Measurements from ENCODE around the gene IGHMBP2.

IGHMBP2 gene

DNA sequence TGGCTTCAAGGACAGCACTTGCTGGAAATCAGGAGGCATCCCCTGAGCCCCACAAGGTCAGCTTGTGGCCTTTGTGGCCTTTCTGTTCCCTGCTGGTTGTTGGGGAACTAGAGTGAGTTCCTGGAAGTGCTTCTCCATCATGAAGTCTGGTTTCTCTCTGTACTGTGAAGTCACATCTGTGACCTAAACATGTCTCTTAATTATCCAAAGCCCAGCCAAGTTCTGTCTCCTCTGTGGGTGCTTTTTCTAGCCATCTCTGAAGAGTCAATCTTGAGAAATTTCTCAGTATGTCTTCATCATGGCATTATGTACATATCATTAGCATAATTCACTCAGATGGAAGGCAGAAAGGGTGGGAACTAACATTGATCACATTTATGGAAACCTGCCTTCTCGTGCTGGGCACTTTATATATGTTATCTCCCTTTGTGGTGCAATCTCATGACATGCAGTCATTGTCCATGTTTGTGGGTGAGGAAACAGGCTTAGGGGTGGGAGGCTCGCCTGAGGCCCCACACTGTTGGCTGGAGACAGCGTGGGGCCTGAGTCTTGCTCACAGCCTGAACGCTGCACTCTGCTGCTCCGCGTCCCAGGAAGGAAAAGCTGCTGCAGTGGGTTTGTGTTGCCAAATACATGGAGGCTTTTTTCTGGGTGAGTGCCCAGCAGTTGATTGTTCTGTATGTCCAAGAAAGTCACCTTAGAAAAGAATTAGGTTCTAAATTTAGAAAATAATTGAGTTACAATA, 24.6 kb downstream of the IGHMBP2 start:
- DNase-seq = no peak

DNA sequence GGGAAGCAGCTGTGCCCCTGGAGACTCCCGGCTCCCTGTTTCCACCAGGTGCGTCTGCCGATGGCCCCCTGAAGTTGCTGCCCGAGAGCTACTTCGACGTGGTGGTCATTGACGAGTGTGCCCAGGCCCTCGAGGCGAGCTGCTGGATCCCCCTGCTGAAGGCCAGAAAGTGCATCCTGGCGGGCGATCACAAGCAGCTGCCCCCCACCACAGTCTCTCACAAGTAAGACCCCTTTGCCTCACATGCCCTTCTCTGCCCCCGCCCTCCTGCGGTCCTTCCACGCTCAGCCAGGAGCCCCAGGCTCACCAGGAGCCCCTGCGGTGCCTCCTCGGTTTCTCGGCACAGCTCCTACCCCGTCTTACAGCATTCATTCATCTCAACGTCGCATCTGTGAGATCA, 25.4 kb downstream of the IGHMBP2 start:
- no peak for DNase-seq

DNA sequence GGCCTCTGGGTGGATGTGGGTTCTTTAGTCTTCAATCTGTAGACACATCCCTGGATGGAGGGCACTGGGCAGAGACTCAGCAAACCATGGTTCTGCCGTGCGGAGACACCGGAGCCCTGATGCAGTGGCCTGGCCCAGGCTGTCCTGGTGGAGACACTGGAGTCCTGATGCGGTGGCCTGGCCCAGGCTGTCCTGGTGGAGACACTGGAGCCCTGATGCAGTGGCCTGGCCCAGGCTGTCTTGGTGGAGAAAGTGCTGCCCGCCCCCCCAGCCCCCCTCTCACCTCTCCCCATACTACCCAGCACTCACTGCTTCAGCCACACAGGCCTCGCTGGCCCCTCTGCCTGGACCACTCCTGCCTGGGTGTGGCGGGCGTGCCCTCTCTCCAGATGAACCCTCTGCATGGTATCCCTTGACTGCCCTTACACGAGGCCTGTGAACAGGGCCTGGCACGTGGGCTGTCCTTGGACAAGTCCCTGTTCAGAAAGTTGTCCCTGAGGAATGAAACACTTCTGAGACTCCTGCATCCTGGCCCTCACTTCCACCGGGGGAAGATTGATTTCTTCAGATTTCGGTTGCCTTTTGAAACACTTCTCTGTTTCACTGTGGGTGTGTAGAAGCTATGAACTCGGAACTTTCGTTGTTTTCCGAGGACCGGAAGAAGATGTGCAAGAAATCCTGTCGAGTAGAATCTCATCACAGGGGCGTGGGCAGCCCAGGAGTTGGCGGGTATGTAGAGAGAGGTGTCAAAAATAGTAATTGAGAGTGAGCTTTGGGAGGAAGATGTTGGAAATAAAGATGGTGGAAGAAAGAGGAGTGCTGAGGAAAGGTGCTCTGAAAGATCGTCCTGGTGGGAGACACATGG, 26.2 kb downstream of the IGHMBP2 start:
- no peak for DNase-seq

DNA sequence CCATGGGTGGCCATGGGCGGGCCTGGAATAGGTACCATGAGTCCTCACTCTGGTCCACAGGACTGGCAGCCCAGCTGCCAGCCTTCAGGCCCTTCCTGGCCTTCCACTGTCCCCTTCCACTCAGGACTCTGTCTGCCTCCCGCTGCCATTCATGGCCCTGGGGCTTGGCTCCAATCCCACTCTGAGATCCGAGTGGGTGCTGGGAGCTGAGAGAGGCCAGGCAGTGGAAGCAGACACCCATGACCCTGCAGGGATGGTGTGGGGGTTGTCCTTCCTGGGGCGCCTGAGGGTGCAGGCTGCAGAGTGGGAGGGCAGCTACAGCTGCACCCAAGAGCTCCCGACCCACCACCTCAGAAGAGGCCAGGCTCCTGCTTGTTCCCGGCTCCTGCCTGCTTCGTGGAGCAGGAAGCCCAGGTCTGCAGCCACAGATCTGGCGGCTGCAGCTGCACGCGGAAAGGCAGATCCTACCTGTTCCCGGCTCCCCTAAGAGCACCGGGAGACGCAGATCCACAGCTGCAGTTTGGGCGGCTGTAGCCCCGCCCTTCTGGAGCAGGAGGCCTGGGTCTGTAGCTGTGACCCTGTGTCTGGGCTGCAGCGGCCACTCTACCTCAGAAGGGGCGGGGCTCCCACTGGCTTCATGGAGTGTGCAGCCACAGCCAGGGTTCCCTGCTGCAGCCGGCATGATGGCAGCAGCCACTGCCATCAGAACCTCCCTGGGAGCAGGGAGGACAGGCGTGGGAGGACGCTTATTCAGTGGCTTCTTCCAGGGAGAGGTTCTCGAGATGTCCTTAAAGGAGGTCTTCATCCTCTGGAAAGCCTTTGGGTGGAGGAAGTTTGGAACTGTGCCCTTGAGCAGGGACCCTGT, 27.5 kb downstream of the IGHMBP2 start:
- no peak for DNase-seq

DNA sequence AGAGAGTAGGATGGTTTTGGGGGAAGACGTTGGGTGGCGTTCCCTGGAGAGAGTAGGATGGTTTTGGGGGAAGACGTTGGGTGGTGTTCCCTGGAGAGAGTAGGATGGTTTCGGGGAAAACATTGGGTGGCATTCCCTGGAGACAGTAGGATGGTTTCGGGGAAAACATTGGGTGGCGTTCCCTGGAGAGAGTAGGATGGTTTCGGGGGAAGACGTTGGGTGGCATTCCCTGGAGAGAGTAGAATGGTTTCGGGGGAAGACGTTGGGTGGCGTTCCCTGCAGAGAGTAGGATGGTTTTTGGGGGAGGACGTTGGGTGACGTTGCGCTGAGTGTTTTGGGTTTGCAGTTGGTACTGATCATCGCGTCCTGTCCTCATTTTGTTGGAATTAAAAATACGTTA, 28.2 kb downstream of the IGHMBP2 start:
- DNase-seq = no peak

DNA sequence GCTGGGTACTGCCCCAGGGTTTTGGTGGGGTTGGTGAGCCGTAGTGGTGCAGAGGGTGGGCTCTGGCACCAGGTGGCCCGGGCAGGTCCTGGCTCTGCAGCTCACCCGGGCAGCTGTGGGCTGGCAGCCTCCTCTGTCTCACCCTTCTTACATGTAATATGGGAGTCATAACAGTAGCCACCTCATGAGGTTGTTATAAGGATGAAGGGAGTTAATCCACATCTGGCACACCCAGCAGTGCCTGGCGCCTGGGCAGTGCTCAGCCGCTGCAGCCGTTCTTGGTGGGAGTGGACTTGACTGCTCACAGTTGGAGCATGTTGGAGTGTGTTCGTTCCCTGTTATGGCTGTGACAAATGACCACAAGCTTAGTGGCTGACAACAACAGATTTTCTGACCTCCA, 28.7 kb downstream of the IGHMBP2 start:
- DNase-seq = no peak

DNA sequence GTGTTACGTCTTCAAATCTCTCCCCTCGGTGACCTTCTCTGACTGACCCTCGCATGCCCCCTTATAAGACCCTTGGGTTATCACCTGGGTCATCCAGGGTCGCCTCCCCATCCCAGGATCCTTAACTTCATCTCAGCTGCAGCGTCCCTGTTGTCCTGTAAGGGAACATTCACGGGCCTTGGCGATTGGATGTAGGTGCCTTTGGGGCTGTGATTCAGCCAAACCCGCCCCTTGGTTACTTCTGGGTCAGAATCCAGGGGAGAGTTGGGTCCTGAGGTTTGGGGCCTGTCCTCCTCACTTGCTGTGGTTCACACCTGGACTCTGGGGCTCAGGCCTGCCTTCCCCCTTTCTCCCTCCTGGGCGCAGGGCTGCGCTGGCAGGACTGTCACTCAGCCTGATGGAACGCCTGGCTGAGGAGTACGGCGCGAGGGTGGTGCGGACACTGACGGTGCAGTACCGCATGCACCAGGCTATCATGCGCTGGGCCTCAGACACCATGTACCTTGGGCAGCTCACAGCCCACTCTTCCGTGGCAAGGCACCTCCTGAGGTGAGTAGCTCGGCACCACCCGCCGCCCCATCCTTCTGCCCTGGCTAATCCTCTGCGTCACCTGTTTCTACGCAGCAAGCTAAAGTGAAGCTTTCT, 29.4 kb downstream of the IGHMBP2 start:
- no peak for DNase-seq

DNA sequence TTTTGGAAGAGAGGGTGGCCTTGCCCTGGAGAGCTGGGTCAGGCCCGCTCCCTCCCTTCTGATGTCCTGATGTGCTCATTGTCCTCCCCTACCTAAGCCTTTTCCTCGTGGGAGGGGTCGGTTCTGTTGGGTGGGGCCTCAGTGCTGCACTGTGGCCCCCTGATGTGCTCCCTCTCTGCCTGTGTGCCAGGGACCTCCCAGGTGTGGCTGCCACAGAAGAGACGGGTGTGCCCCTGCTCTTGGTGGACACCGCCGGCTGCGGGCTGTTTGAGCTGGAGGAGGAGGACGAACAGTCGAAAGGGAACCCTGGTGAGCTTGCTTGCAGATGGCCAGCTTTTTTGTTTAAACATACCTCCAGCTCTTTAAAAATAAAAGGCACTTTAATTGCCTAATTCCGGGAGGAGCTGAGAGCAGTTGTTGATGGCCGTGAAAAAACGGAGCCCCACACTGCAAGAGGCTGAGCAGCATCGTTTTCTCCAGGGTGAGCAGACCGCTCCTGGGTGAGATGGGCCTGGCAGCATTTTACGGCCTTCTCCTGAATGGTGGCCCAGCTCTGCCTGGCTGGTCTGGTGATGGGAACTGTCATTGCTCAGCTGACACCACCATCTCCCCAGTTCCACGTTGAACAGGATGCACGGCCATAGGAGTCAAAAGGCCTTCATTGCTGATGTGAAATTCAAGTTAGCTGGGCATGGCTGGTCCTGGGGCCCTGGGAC, 30.1 kb downstream of the IGHMBP2 start:
- no peak for DNase-seq

DNA sequence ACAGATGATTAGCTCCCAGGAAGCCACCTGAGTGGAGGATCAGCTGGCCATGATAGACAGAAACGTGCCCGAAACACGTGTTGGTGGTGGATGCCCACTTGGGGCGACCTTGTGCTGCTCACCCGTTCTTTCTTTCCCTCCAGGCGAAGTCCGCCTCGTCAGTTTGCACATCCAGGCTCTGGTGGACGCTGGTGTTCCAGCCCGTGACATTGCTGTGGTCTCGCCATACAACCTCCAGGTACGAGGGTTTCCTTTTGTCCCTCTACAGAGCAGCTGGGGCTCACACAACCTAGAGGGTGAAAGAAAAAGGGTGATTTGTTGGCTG, 30.6 kb downstream of the IGHMBP2 start:
- DNase-seq = no peak

DNA sequence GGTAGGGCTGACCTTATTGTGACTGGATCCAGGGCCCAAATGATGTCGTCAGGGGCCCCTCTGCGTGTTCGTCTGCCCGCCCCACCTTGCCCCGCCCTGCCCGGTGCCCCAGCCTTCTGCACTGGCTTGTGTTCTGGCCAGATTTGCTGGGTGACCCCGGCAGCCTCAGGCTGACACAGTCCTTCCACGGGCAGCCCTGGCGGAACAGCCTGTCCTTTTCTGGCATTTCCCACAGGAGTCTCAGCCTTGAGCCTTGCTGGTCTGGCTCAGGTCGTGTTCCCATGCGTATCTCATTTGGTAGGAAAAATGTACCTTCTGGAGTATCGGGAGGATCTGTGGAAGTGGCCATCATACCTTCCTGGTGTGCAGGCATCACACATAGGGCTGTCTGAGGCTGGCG, 31.0 kb downstream of the IGHMBP2 start:
- DNase-seq = no peak

DNA sequence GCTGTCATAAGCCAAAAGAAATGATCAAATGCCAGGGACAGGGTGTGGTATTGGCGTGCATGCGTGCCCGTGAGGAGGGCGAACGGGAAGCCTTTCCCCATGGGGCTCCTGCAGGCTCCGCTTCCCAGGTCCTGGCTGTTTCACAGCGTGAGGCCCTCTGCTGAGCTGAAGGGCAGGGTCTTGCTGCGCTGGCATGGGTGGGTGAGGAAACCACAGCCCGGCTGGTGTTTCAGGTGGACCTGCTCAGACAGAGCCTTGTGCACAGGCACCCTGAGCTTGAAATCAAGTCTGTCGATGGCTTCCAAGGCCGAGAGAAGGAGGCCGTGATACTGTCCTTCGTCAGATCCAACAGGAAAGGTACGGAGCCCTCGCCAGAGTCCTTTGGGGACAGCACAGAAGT, 31.4 kb downstream of the IGHMBP2 start:
- no peak for DNase-seq

DNA sequence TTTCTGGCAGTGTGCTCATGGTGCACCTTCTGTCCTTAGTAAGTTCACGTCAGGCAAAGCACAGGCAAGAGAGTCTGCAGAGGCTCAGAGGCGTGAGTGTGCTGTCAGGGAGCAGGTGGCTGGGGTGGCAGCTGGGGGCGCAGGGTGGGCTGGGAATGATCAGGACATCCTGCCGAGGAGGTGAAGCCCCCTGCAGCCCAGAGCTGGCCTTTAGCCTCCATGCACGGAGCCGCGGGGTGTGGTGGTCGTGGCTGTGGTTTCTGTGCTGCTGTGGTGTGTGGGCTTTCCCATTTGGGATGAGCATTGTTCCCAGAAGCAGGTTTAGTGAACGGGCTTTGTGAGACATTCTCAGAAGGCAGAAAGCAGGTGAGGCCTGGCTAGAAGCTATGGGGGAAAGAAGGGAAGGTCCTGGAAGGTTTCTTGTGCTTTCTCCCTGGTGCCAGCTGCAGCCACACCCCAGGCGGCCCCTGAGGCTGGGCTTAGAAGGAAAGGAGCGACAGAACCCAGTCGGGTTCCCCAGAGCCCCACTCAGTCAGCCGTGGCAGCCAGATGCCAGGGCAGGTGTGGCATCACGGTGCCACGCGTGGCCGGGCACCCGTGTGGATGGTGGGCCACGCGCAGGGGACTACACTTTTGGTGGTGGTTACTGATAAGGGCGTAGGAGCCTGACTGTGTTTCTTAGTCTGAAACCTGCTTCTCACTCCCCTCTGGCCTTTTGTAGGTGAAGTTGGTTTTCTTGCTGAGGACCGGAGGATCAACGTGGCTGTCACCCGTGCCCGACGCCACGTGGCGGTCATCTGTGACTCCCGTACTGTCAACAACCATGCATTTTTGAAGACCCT, 32.0 kb downstream of the IGHMBP2 start:
- DNase-seq = no peak

DNA sequence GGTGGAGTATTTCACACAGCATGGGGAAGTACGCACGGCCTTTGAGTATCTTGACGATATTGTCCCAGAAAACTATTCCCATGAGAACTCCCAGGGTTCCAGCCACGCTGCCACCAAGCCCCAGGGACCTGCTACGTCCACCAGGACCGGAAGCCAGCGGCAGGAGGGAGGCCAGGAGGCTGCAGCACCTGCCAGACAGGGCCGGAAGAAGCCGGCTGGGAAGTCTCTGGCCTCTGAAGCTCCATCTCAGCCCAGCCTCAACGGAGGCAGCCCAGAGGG, 32.6 kb downstream of the IGHMBP2 start:
- DNase-seq = no peak

DNA sequence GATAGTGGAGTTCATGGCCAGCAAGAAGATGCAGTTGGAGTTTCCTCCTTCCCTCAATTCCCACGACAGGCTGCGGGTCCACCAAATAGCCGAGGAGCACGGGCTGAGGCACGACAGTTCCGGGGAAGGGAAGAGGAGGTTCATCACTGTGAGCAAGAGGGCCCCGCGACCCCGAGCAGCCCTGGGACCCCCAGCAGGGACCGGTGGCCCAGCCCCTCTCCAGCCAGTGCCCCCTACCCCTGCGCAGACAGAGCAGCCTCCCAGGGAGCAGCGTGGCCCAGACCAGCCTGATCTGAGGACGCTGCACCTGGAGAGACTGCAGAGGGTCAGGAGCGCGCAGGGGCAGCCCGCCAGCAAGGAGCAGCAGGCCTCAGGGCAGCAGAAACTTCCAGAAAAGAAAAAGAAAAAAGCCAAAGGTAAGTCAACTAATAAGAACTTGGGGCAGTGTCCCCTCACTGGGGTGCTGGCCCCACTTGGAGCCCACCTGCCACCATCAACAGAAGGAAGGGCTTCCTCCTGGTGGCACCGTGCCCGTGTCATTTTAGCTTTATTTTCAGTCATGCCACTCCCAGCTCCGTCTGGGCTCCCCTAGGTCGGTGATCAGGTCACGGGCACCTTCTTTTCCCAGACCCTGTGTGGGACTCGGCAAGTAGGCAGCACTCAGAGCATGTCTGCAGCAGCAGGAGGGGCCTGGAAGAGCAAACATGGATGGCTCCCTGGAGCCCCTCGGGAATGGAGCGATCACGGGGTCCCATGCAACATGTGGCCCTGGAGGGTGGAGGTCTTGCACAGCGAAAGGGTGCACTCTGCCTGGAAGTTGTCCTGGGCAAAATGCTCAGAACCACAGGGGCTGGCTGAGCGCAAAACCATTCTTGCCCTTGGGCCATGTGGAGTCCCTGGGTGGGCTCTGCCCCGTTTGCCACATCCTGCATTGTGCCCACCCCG, 33.3 kb downstream of the IGHMBP2 start:
- no peak for DNase-seq

DNA sequence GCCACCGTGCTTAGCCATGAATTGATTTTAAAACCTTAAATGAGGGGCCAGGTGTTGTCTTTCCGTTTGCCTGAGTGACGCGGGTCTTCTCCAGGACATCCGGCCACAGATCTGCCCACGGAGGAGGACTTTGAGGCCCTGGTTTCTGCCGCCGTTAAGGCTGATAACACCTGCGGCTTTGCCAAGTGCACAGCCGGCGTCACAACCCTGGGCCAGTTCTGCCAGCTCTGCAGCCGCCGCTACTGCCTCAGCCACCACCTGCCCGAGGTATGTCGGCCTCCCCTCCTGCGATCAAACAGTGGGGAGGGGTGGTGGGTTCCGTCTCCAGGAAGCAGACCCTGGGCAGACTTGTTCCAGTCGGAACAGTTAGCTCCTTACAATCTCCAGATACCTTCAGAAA, 34.4 kb downstream of the IGHMBP2 start:
- no peak for DNase-seq

DNA sequence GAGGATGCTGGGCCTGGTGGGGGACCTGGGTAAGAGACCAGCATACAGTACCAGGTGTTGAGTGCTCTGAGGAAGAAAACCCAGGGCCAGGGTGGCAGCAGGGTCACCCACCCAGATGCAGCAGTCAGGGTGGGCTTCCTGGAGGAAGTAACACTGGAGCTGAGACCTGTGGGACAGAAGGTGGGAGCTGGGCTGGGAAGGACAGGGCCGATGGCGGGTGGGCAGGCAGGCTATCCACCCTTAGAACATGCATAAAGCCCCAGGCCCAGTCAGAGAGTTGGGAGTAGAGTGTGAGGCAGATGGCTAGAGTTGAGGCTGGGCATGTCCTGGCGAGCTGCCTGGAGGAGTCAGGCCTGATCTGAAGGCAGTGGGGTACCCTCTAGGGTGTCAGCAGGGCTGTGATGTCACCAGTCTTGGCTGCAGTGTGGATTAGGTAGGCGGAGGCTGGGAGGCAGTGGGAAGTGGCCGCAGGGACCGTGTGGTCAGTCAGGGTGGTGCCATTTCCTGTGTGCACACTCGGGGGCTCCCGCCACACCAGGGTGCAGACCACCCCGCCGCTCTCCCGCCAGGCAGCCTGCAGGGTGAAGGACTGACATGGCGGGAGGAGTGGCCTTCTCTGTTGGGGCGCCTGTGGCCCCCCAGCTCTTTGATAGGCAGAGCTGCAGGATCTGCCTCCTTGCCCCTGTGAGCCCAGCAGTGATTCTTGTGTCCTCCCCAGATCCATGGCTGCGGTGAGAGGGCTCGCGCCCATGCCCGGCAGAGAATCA, 35.3 kb downstream of the IGHMBP2 start:
- DNase-seq = no peak

DNA sequence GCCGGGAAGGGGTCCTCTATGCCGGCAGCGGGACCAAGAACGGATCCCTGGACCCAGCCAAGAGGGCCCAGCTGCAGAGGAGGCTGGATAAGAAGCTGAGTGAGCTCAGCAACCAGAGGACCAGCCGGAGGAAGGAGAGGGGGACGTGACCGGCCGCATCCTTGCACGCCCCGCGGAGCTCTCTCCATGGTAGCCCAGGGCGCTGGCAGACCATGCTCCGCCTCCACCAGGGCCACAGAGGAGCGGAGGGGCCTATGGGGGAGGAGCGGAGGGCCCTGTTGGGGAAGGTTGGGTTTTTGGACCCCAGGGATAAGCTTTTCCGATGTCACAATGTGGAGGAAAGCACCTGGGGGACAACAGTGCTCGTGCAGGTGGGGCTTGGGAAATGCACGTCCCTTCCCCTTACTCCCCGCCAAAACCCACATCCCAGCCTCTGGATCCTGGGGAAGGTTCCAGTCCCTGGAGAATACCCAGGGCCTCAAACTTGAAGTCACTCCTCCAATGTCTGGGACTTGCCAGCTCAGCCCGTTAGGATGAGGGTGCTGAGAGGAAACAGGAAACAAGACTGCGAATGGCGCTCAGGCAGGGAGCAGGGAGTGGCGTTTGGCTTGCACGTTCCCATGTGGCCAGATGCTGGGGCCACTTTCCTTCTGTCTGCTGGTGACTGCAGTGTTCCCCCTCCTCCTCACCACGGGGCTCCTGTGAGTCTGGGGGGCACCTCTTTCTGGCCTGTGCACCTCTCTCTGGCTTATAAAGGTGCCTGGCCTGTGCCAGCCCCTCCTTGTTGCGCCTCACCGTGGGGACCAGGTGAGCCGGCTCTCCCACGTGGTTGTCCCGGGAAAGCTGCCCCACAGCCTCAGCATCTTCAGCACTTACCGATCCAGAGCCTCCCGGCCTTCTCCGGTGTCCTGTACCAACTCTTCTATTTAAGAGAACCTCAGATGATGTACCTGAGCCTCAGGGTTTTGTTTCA, 36.2 kb downstream of the IGHMBP2 start:
- no peak for DNase-seq

DNA sequence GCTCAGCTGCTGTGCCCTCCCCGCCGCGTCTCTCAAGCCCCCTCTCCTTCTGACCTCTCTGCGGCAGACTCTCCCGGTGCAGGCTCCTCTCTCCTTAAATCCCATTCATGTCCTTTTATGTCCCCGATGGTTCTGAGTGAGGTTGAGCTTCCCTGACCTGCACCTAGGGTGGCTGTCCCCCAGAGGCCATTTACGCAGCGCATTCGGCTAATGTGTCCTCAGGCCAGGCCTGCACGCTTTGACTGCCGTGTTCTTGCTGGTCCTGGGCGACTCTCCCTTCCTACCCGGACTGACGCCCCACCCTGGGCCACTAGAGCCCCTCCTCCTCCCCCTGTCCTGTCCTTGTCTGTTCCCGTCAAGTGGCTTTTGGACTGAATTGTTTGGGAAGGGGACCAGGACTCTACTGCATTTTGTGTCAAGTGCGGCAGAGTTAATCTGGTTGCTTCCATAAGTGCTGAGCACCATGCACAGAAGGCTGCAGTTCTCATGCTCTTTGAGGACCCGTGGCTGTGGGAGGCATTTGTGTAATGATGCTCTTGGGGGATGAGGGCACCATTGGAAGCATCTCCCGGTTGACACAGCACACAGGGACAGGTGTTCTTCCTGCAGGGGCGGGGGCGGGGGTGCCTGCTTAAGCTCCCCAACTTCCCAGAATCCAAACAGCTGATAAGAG, 37.1 kb downstream of the IGHMBP2 start:
- DNase-seq = no peak

Measured in SW 1271 (cell line).